ENCODE measurements around the gene ECSIT.

DNA sequence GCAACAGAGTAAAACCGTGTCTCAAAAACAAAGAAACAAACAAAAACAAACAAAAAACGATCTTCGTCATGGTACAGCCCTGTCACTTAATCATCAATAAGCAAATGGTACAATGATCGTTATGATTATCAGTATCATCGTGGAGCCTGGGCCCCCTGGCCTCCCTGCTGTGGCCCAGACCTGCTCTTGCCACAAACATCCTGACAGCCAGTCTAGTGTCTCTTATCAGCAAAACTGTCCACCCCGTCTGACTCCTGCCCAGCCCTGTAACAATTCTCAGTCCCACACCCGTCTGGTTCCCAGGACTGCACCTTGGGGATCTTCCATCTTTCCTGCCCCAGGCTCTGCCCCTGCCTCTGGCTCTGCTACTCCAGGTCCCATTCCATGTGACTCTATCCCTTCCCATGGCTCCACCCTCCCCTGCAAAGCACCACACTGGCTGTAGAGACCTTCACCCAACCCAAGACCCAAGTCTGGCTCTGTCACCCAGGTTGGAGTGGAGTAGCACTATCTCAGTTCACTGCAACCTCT, 29.0 kb downstream of the ECSIT start:
- TF ChIP-seq, protein P1, sequence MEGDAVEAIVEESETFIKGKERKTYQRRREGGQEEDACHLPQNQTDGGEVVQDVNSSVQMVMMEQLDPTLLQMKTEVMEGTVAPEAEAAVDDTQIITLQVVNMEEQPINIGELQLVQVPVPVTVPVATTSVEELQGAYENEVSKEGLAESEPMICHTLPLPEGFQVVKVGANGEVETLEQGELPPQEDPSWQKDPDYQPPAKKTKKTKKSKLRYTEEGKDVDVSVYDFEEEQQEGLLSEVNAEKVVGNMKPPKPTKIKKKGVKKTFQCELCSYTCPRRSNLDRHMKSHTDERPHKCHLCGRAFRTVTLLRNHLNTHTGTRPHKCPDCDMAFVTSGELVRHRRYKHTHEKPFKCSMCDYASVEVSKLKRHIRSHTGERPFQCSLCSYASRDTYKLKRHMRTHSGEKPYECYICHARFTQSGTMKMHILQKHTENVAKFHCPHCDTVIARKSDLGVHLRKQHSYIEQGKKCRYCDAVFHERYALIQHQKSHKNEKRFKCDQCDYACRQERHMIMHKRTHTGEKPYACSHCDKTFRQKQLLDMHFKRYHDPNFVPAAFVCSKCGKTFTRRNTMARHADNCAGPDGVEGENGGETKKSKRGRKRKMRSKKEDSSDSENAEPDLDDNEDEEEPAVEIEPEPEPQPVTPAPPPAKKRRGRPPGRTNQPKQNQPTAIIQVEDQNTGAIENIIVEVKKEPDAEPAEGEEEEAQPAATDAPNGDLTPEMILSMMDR (IDR thresholded peaks at IDR 0.05 in 4 of 5, conservative IDR thresholded peaks at IDR 0.05 in 1 of 5) = no peak
- TF ChIP-seq POLR2A (IDR thresholded peaks at IDR 0.05) = no peak
